GM11168 (cell line): Measurements from ENCODE around the gene ZNF236.
"Not testable (repeated sequence)": the region's sequence is repeated elsewhere in the genome, so short reads cannot be mapped to it uniquely, and the experiment has no call there.

Source experiments
- in situ Hi-C: fragments of 300-500 bp; cut with MboI; formaldehyde crosslinking; loops from one replicate; pipeline ENCODE4 v1.12.0; 2022; ENCODE audit warnings: low sequenced_read_pairs; ENCODE audit not compliant: unreplicated experiment

The ZNF236 gene

GRCh38 chr18:76822506-76823160 is at the start of gene ZNF236:
ZNF236 (plus strand) TSS chr18:76822557; CDS start chr18:76822608, 51 bp downstream.
- in situ Hi-C loops: no loop called here

- in situ Hi-C loops: no loop called here
Measured at GRCh38 chr18:76772665-76773064, 49.7 kb upstream of the ZNF236 start.

DNA sequence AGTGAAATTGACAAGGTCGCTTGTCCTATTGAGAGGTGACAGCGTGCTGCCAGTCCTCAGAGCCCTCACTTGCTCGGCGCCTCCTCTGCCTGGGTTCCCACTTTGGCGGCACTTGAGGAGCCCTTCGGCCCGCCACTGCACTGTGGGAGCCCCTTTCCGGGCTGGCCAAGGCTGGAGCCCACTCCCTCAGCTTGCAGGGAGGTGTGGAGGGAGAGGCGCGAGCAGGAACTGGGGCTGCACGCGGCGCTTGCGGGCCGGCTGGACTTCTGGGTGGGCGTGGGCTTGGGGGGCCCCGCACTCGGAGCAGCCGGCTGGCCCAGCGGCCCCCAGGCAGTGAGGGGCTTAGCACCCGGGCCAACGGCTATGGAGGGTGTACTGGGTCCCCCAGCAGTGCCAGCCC is 45.3 kb upstream of the ZNF236 start:
- in situ Hi-C loops: not testable (repeated sequence)

GRCh38 chr18:76783786-76784484 is 38.4 kb upstream of the ZNF236 start:
- in situ Hi-C loops: no loop called here

DNA sequence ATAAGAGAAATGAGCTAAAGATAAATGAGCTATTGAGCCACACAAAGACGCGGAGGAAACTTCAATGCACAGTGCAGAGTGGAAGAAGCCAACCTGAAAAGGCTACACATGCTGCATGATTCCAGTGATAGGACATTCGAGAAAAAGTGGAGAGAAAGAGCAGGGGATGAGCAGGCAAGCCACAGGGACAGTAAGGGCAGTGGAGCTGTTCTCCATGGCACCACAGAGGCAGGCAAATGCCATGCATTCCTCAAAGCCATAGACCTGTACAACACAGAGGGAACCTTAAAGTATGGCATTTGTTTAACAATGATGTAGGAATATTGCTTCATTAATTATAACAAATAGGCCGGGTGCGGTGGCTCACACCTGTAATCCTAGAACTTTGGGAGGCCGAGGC is 36.5 kb upstream of the ZNF236 start:
- in situ Hi-C loops: no loop called here

DNA sequence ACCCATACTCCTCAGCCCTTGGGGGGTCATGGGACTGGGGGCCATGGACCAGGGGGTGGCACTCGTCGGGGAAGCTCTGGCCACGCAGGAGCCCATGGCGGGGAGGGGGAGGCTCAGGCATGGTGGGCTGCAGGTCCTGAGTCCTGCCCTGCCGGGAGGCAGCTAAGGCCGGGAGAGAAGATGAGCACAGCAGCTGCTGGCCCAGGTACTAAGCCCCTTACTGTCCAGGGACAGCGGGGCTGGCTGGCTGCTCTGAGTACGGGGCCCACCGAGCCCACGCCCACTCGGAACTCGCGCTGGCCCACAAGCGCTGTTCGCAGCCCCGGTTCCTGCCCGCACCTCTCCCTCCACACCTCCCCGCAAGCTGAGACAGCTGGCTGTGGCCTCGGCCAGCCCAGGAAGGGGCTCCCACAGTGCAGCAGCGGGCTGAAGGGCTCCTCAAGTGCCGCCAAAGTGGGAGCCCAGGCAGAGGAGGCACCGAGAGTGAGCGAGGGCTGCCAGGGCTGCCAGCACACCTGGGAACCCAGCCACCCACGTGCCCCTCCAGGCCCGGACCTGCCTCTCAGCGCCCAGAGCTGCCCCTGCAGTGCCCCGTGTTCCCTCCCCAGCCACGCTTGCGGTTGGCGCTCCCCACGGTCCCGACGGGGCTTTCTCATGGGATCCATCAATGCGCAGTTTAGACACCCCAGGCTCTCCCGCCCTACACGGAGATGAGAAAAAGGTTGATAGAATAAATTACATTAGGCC is 33.6 kb upstream of the ZNF236 start:
- in situ Hi-C loops: no loop called here

GRCh38 chr18:76791106-76791505 is 31.3 kb upstream of the ZNF236 start:
- in situ Hi-C loops: no loop called here

DNA sequence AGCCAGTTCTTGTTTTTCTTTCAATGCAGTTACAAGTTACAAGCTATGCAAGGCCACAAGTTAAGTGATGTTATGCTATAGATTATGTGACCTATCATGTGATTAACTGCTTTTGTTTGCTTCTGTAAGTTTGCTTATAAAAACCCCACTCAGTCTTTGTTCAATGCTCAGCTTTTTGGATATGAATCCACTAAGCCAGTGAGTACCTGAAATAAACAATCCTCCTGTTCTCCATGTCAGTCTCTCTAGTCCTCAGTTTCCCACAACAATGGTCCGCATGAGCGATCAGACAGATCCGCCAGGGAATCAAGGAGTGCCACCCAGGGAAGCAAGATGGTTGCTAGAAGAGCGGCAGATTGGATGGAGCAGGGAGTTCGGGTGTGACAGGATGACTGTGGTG is 30.7 kb upstream of the ZNF236 start:
- in situ Hi-C loops: no loop called here

- in situ Hi-C loops: no loop called here
Measured at GRCh38 chr18:76794326-76794725, 28.0 kb upstream of the ZNF236 start.

DNA sequence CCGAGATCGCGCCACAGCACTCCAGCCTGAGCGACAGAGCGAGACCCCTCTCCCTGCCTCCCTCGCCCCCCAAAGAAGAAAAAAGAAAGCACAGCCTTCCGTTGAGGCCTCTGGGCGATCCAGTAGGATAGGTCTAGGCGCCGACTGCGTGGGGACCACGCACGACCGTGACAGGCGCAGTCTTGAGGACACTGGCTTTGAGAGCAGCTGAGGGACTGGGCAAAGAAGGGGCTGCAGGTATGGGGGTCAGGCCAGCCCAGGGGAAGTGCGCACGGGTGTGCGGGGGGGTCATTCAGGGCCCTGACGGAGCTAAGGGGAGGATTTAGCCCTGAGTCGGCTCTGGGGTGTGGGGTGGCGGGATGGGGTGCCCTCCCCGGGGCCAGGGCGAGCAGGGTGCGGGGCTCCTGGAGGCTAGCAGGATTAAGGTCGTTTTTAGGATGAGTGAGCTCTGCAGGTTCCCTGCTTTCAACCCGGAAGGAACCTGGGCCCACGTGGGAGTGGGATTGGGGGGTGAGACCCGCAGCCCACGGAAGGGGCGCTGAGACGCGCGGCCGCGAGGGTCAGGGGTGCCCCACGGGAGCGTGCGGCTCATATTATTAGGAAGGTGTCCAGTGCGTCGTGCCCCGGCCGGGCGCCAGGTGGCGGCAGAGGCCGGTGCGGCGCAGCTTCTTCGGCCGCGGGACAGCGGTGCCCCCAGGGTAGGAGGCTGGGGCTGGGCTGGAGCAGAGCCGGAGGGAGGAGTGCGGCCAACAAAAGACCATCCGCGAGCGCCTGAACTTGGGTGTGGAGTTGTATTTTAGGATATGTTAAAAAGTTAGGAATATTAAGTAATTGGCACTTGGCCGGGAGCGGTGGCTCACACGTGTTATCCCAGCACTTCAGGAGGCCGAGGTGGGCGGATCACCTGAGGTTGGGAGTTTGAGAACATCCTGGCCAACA is 20.5 kb upstream of the ZNF236 start:
- in situ Hi-C loops: no loop called here

DNA sequence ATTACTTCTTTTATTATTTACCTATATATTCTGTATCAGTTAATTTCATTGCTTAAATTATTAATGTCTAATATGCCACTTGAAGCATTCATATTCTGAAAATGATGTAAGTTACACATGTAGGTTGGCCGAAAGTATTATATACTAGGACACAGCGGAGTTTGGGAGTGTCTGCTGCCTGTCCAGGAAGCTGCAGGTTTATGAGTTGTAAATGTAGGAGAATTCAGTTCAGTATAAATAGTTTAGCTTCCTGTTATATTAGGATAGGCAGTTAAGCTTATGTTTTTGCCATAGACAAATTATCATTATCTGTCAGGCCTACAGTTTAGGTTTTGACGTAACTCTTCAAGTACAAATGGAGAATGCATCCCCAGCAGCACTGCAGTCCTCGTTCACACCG is 18.9 kb upstream of the ZNF236 start:
- in situ Hi-C loops: no loop called here

- in situ Hi-C loops: no loop called here
Measured at GRCh38 chr18:76803814-76804213, 18.5 kb upstream of the ZNF236 start.

GRCh38 chr18:76805221-76805620 is 17.1 kb upstream of the ZNF236 start:
- in situ Hi-C loops: no loop called here

GRCh38 chr18:76806301-76806700 is 16.1 kb upstream of the ZNF236 start:
- in situ Hi-C loops: no loop called here

- in situ Hi-C loops: no loop called here
Measured at GRCh38 chr18:76808561-76808960, 13.8 kb upstream of the ZNF236 start.

DNA sequence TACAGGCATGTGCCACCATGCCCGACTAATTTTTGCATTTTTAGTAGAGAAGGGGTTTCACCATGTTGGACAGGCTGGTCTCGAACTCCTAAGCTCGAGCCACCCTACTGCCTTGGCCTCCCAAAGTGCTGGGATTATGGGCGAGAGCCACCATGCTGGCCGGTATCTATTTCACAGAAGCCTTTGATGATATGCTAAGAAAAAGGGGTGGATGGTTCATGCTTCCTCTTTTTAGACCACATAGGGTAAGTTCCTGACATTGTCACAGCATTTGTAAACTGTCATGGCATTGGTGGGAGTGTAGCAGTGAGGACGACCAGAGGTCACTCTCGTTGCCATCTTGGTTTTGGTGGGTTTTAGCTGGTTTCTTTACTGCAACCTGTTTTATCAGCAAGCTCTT is 10.8 kb upstream of the ZNF236 start:
- in situ Hi-C loops: not testable (repeated sequence)

DNA sequence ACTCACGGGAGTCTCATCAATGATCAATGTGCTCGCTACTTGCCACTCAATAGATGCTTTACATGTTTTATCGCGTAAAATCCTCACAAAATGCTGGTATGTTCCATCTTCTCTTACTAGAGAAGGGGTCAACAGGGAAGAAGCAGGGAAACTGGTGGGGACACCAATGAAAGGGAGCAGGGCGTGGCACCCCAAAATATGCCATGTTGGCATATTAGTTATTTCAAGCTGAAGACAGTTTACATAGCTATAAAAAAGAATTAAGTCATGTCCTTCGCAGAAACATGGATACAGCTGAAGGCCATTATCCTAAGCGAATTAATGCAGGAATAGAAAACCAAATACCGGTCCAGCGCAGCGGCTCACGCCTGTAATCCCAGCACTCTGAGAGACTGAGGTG is 8.1 kb upstream of the ZNF236 start:
- in situ Hi-C loops: no loop called here

DNA sequence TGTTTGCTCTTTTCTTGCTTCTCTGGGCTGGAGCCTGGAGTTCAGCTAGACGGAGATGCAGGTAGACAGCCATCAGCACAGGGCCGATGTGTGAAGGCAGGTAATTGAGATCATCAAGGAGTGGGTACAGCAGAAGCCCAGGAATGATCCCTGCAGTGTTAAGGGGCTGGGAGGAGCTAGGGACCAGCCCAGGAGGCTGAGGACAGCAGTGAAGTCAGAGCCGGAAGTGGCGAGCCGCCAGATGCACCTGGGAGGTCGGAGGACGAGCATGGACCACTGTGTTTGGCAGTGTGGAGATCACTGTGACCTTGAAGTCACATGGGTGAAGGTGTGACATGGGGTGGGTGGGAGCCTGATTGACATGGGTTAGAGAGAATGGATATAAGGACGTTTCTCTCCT is 6.2 kb upstream of the ZNF236 start:
- in situ Hi-C loops: no loop called here

GRCh38 chr18:76817888-76818611 is 4.3 kb upstream of the ZNF236 start:
- in situ Hi-C loops: no loop called here
